ENCODE data around the gene SAMHD1.

- TF ChIP-seq CTCF (IDR thresholded peaks at IDR 0.05) (no peak), EZH2 (IDR thresholded peaks at IDR 0.05; ENCODE audit: borderline replicate concordance, insufficient read depth, low read depth, low read length, poor library complexity, severe bottlenecking) (no peak)
These were observed 902 bp downstream of the SAMHD1 start for GRCh38 chr20:36950414-36951197.
